Measurements from ENCODE around the gene SLC12A7. TPM values are rescaled to one million over a fixed set of nuclear protein-coding genes. Genes with fewer than 3 reads are reported as not detected.
"Not testable (repeated sequence)": the region's sequence is repeated elsewhere in the genome, so short reads cannot be mapped to it uniquely, and the experiment has no call there.

The SLC12A7 gene
- total and polyA plus RNA-seq, 12 donors: 1.3 to 52.6 (median 24.4) TPM

DNA sequence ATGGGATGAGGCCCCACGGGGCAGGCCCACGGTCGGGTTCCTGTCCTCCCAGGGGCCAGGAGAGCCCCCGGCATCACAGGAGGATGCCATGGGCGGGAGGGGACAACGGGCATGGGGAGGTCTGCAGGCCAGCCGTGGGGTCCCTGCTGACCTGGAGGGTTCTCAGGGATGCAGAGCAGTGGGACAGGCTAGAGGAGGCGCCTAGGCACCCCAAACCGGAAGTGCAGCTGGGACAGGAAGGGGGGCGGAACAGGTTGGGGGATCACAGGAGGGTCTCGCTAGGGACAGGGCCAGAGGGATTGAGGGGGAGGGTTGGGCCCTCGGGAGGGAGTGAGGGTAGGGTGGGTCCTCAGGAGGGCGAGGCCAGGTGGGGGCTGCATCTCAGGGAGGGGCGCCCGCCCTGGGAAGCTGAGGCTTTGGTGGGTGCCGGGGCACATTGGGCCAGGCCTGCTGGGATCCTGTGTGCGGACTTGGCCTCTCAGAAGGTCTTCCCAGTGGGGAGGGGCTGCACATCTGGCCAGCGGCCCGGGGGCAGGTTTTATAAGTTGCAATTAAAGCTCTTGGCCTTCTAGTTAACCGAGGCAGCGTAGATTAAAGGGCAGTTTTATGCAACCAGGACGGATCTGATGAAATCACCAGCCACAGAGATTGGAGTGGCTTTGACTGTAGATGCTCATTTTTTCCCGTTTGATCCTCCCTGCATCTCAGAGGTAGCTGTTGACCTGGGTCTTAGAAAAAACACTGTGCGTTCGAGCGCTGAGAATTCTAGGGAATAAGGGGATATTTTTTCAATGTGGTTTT lies 83.2 kb downstream of the SLC12A7 start:
- 66 to 77% (median 75%) methylated on average over 16 to 26 of the region's 26 CpGs for WGBS, 4 donors
- peak in 1 of 7 donors; percentile 6 for DNase-seq
- no peak for TF ChIP-seq POLR2A (IDR thresholded peaks at IDR 0.05)
- TF ChIP-seq CTCF (IDR thresholded peaks at IDR 0.05): no peak
- H3K4me3 ChIP-seq: no peak overlapping the region
- no peaks in the 10 kb centered on the region for H3K27me3 ChIP-seq
- H3K4me1 ChIP-seq (replicated peaks in 1 of 2): no peaks in the 10 kb centered on the region
- H3K27ac ChIP-seq: no peak overlapping the region
- H3K9me3 ChIP-seq (replicated peaks in 1 of 3): no peaks in the 10 kb centered on the region
- no peaks in the 10 kb centered on the region for H3K36me3 ChIP-seq (replicated peaks in 1 of 2)
- intact Hi-C loops (cut with DNase I): no loop called here

DNA sequence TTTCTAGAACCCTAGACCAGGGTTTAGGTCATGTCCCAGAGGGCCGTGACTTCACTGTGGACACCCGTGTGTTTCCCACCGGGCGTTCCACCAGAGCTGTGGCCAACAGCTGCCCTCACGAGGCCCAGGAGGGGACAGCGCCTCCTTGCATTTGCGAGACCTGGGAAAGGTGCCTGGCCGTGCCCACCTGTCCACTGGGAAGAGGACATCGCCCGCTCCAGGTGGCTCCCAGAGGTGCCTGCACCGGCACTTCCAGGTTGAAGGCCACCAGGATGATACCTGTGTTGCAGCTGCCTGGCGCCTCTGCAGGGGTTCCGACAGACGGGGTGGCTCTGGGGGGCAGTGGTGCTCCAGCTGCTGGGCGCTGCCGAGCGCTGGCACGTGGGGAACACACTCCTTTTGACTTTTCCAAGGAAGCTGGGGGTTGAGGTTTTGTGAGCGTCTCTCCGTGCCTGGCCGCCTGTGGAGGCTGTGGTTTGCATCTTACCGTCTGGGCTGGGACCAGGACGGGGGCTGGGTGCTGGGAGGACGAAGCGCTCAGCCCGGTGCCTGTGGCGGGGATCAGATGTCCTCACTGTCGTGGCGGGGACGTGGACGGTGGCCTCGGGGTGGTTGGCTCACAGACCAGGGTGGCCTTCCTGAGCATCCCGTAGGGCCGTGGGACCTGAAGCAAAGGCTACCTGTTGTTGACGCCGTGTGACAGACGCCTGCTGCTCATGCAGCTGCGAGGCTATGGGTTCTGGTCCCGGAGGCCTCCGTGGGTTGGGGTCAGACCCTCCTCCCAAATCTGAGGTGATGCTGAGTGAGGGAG lies 84.0 kb downstream of the SLC12A7 start:
- H3K4me1 ChIP-seq (replicated peaks in 1 of 2): no peaks in the 10 kb centered on the region
- no peaks in the 10 kb centered on the region for H3K27me3 ChIP-seq
- TF ChIP-seq POLR2A (IDR thresholded peaks at IDR 0.05) (no peak), CTCF (IDR thresholded peaks at IDR 0.05) (no peak)
- no peak overlapping the region for H3K4me3 ChIP-seq
- H3K27ac ChIP-seq: no peak overlapping the region
- intact Hi-C loops (cut with DNase I): no loop called here
- peak in 1 of 7 donors; percentile 10 for DNase-seq
- 85 to 88% (median 87%) methylated on average over 15 to 40 of the region's 40 CpGs for WGBS, 4 donors
- no peaks in the 10 kb centered on the region for H3K9me3 ChIP-seq (replicated peaks in 1 of 3)
- H3K36me3 ChIP-seq (replicated peaks in 1 of 2): no peaks in the 10 kb centered on the region

- TF ChIP-seq POLR2A (IDR thresholded peaks at IDR 0.05) (no peak), CTCF (IDR thresholded peaks at IDR 0.05) (no peak)
- peak in 1 of 7 donors; percentile 10 for DNase-seq
- Histone ChIP-seq H3K4me1 (replicated peaks in 1 of 2) (no peaks in the 10 kb centered on the region), H3K27ac (no peak overlapping the region), H3K27me3 (no peaks in the 10 kb centered on the region), H3K9me3 (replicated peaks in 1 of 3) (no peaks in the 10 kb centered on the region), H3K36me3 (replicated peaks in 1 of 2) (no peaks in the 10 kb centered on the region), H3K4me3 (no peak overlapping the region)
- WGBS, 4 donors: 69 to 76% (median 74%) methylated on average over 11 to 29 of the region's 29 CpGs
- intact Hi-C loops (cut with DNase I): no loop called here
Measured at GRCh38 chr5:1026700-1027621, 84.9 kb downstream of the SLC12A7 start.

GRCh38 chr5:1021969-1022336 lies 89.9 kb downstream of the SLC12A7 start:
- DNase-seq; H3K36me3 ChIP-seq (replicated peaks in 1 of 2); H3K27ac ChIP-seq; H3K4me1 ChIP-seq (replicated peaks in 1 of 2); H3K27me3 ChIP-seq; intact Hi-C loops (cut with DNase I); H3K4me3 ChIP-seq; H3K9me3 ChIP-seq (replicated peaks in 1 of 3): not testable (repeated sequence)
- 55 to 74% (median 62%) methylated on average over 7 to 9 of the region's 9 CpGs for WGBS, 4 donors
